G401 (cell line): ENCODE results near the gene ATP13A4. TPM values are rescaled to one million over a fixed set of nuclear protein-coding genes. Genes with fewer than 3 reads are reported as not detected.

Experiments used
- DNase-seq: peaks from one replicate; pipeline ENCODE4 v3.0.0-alpha.2; 2015; ENCODE audit warnings: low spot score
- in situ Hi-C: cut with HindIII; loops from 2 replicates; pipeline ENCODE4 v1.10.0; 2016; ENCODE audit warnings: low sequenced_read_pairs, mixed read lengths
- total RNA-seq: library from RNA; depleted of rRNA; stranded (reverse); fragments of >200 nt; shearing (Covaris generic); gene quantifications from 2 replicates; pipeline ENCODE4 v1.2.3, GENCODE V29; 2014; rRNA removed

ATP13A4 gene
- not detected in 2 replicates for total RNA-seq

GRCh38 chr3:193554811-193555210, at the start of gene ATP13A4:
Gene ATP13A4 (minus strand): TSS chr3:193554895. CDS start chr3:193554799, 96 bp downstream.
- in situ Hi-C loops = no loop called here
- no peak for DNase-seq

- in situ Hi-C loops = no loop called here
- DNase-seq = no peak
These were observed 44.7 kb upstream of the ATP13A4 start for GRCh38 chr3:193599393-193599792.

- in situ Hi-C loops = no loop called here
- no peak for DNase-seq
These were observed 43.5 kb upstream of the ATP13A4 start for GRCh38 chr3:193598202-193598601.

- in situ Hi-C loops = no loop called here
- DNase-seq = no peak
These were observed 41.3 kb upstream of the ATP13A4 start for GRCh38 chr3:193595939-193596487.

- in situ Hi-C loops = no loop called here
- DNase-seq = no peak
These were observed 40.4 kb upstream of the ATP13A4 start for GRCh38 chr3:193594946-193595689.

- in situ Hi-C loops = no loop called here
- no peak for DNase-seq
These were observed 39.0 kb upstream of the ATP13A4 start for GRCh38 chr3:193593668-193594030.

GRCh38 chr3:193592841-193593667, 38.4 kb upstream of the ATP13A4 start, which contains the start of gene OPA1:
Gene OPA1 (plus strand): TSS chr3:193593208. CDS start chr3:193593378, 170 bp downstream.
- in situ Hi-C loops = no loop called here
- DNase-seq = peak; percentile 99

- in situ Hi-C loops = no loop called here
- no peak for DNase-seq
These were observed 35.6 kb upstream of the ATP13A4 start for GRCh38 chr3:193590088-193590856.

- no peak for DNase-seq
- in situ Hi-C loops = no loop called here
These were observed 34.9 kb upstream of the ATP13A4 start for GRCh38 chr3:193589616-193590015.

GRCh38 chr3:193589129-193589528, 34.4 kb upstream of the ATP13A4 start:
- no peak for DNase-seq
- in situ Hi-C loops = no loop called here

- in situ Hi-C loops = no loop called here
- no peak for DNase-seq
These were observed 31.8 kb upstream of the ATP13A4 start for GRCh38 chr3:193586526-193586925.

GRCh38 chr3:193585530-193585929, 30.8 kb upstream of the ATP13A4 start:
- DNase-seq = no peak
- in situ Hi-C loops = no loop called here

- in situ Hi-C loops = no loop called here
- no peak for DNase-seq
These were observed 19.9 kb upstream of the ATP13A4 start for GRCh38 chr3:193574488-193575070.

- DNase-seq = no peak
- in situ Hi-C loops = no loop called here
These were observed 18.9 kb upstream of the ATP13A4 start for GRCh38 chr3:193573403-193574191.

- in situ Hi-C loops = no loop called here
- DNase-seq = peak; percentile 86
These were observed 17.8 kb upstream of the ATP13A4 start for GRCh38 chr3:193572426-193572908.

GRCh38 chr3:193569119-193569518, 14.4 kb upstream of the ATP13A4 start:
- in situ Hi-C loops = no loop called here
- no peak for DNase-seq

- no peak for DNase-seq
- in situ Hi-C loops = no loop called here
These were observed 9.3 kb upstream of the ATP13A4 start for GRCh38 chr3:193564012-193564411.

GRCh38 chr3:193563426-193563825, 8.7 kb upstream of the ATP13A4 start:
- no peak for DNase-seq
- in situ Hi-C loops = no loop called here
